DND-41 (cell line): Measurements from ENCODE around the gene SMARCA4.
A peak's percentile ranks its signal among the peaks of the same experiment; 100 is the strongest.

ENCODE experiments used
- CTCF ChIP-seq: IDR thresholded peaks from 2 replicates; pipeline ENCODE4 v1.5.1; 2012; ENCODE audit warnings: borderline replicate concordance, low read length, moderate library complexity, mild to moderate bottlenecking; ENCODE audit not compliant: poor library complexity, severe bottlenecking; ENCODE audit errors: extremely low read depth
- EZH2 ChIP-seq: IDR thresholded peaks from 3 replicates; pipeline ENCODE4 v1.6.1; 2012; ENCODE audit warnings: borderline replicate concordance, low read depth, mild to moderate bottlenecking, moderate library complexity, low read length, inconsistent platforms; ENCODE audit not compliant: severe bottlenecking

- TF ChIP-seq CTCF: peak; percentile 95
- no peak for TF ChIP-seq EZH2
Measured at GRCh38 chr19:11035441-11036377, 74.9 kb downstream of the SMARCA4 start.
